GM21737 (cell line): Measurements from ENCODE around the gene IFI35.
"Not testable (repeated sequence)": the region's sequence is repeated elsewhere in the genome, so short reads cannot be mapped to it uniquely, and the experiment has no call there.

Experiments
- ATAC-seq: cut with Tn5 transposase; IDR thresholded peaks from one replicate; pipeline ENCODE4 v1.9.1; 2021; ENCODE audit warnings: mild to moderate bottlenecking, moderate library complexity; ENCODE audit not compliant: unreplicated experiment

IFI35 gene

DNA sequence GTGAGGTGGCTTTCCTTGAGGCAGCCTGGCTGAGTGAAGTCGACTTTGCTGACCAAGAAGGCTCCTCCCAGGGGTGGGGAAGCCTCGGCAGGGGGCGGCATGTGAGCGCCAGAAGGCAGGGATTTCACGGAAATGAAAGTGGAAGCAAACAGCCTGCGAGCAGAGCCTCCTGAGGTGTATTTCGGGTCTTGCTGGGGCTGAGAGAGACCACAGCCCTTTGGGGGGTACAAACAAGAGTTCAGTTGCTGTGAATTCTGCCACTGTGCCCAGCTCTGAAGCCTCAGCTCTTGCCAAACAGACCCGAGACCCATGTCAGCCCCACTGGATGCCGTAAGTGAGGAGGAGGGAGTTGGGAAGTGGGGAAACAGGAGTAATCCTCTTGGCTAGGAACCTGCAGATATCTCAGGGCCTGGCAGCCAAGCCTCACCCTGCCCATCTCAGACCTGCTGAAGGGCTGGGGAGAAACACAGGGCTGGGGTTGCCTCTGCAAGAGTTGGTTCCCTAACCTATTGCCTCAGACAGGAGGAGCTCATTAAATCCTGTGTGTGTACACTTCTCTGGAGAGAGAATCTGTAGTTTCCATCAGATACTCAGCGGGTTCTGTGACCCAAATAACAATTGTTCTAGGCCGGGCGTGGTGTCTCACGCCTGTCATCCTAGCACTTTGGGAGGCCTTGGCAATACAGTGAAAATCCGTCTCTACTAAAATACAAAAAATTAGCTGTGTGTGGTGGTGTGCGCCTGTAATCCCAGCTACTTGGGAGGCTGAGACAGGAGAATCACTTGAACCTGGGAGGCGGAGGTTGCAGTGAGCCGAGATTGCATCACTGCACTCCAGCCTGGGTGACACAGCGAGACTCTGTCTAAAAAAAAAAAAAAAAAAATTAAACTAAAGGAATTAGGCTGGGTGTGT is at the start of gene IFI35:
Gene IFI35, plus strand, starts transcription at position 146 of the 913 bp plus-strand sequence. Its CDS starts 164 bp downstream, at position 310.
- peak; percentile 84 for ATAC-seq

- ATAC-seq: peak; percentile 85
Observed at GRCh38 chr17:42964161-42964932, 42.2 kb upstream of the IFI35 start, which contains the start of gene AARSD1. TSS of gene AARSD1 (minus strand) at chr17:42964454. CDS start at chr17:42964440, 14 bp downstream.

DNA sequence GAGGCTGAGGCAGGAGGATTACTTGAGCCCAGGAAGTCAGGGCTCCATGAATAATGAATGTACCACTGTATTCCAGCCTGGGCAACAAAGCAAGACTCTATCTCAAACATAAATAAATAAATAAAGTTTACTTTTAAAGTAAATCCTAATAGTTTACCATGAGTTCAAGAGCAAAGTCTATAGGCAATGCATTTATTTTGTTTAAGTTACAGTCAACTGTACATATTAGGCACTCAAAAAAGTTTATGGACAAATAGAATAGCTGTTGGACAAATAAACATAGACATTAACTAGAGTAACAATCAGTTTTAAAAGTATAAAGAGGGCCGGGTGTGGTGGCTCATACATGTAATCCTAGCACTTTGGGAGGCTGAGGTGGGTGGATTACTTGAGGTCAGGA is 38.7 kb upstream of the IFI35 start:
- ATAC-seq: no peak

- no peak for ATAC-seq
Observed at GRCh38 chr17:42969001-42969581, 37.5 kb upstream of the IFI35 start.

DNA sequence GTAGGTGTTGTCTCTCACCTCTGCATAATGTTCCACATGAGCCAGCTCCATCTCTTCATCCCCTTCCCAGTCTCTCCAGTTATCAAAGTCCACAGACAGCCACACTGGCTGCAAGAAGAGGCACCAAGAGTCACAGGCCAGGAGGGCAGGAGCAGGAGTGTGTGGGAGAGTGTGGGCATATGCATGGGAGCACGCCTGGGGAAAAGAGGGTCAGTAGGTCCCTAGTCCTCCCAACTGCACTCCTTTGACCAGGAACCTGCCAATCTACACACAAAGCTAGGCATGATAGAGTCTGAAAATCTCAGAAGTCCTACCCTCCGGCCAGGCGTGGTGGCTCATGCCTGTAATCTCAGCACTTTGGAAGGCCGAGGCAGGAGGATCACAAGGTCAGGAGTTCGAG is 35.0 kb upstream of the IFI35 start:
- no peak for ATAC-seq

- not testable (repeated sequence) for ATAC-seq
Observed at GRCh38 chr17:42973323-42973722, 33.3 kb upstream of the IFI35 start.

DNA sequence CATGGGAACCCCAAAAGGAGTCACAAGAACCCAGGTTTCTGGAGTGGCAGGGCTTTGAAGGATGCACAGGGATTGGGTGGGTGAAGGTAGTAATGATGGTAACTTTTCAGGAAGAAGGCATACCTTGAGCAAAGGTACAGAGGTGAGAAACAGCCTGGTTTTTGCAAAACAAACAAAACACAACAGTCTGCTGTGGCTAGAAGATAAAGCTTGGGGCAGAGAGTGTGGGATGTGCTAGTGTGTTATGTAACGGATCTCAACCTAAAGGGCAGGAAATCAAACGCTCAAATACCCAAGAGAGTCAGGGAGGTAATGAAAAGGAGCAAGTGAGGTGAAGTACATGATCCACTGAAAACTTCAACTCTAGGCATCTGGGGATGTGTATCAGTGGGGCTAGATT is 31.3 kb upstream of the IFI35 start:
- no peak for ATAC-seq

DNA sequence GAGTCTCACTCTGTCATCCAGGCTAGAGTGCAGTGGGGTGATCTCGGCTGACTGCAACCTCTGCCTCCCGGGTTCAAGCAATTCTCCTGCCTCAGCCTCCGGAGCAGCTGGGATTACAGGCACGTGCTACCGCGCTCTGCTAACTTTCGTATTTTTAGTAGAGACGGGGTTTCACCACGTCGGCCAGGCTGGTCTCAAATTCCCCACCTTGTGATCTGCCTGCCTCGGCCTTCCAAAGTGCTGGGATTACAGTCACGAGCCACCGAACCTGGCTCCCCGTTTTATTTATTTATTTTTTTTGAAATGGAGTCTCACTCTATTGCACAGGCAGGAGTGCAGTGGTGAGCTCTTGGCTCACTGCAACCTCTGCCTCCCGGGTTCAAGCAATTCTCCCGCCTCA is 30.9 kb upstream of the IFI35 start:
- ATAC-seq: not testable (repeated sequence)

- peak; percentile 28 for ATAC-seq
Observed at GRCh38 chr17:42979511-42980273, 26.9 kb upstream of the IFI35 start, which contains the start of gene PTGES3L. TSS of gene PTGES3L (minus strand) at chr17:42980080. CDS start at chr17:42980053, 27 bp downstream.

DNA sequence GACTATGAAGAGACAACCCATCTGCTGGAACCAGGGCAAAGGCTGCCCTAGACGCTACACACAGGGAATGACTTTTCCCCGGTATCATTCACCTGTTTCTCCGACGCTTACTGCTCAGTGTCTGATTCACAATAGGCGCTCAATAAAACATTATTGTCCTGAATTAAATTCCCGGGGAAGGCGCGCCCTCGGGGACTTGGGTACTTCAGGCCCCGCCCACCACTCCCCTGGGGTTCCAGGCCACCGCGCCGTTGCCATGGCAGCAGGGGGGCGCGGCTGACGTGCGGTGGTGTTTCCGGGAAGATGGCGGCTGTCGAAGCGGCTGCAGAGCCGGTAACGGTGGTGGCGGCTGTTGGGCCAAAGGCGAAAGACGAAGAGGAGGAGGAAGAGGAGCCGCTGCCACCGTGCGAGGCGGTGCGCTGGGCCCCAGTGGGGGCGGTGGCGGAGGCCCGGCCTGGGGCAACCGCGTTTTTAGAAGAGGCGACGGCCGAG is 26.3 kb upstream of the IFI35 start, which contains the start of gene RUNDC1:
Gene RUNDC1, plus strand, starts transcription at position 292 of the 492 bp plus-strand sequence. Its CDS starts 12 bp downstream, at position 304.
- peak; percentile 71 for ATAC-seq

GRCh38 chr17:42980766-42981397 is 25.7 kb upstream of the IFI35 start:
- ATAC-seq: peak; percentile 39

- no peak for ATAC-seq
Observed at GRCh38 chr17:42982266-42982665, 24.3 kb upstream of the IFI35 start.

DNA sequence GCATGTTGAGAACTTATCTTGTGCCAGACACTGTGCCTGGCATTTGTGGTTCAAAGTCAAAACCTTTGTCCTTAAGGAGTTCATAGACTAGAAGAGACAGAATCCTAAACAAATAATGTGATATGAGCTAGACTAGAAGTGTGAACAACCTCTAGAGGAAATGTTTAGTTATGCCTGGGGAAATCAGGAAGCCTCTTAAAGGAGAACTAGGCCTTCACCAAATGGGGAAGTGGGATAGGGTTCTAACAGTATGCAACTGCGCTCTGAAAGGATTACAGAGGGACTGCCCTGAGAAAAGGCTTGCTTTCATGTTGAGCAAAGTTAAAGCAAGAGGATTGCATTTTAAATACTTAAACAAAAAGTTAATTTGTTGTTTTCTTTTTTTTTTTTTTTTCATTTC is 21.4 kb upstream of the IFI35 start:
- ATAC-seq: peak; percentile 43

DNA sequence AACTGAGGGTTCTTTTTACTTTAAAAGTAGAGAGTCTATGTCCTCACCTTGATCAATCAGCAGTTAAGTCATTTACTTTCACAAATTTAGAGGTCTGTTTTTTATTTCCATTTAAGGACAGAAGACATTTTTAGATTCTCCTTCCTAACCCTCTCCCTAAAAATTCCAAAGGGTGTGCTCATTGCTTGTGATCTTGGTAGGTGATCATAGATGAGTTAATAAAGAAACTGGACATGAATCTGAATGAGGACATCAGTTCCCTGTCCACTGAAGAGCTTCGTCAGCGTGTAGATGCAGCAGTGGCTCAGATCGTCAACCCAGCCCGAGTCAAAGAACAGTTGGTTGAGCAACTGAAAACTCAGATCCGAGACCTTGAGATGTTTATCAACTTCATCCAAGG is 17.4 kb upstream of the IFI35 start:
- no peak for ATAC-seq

DNA sequence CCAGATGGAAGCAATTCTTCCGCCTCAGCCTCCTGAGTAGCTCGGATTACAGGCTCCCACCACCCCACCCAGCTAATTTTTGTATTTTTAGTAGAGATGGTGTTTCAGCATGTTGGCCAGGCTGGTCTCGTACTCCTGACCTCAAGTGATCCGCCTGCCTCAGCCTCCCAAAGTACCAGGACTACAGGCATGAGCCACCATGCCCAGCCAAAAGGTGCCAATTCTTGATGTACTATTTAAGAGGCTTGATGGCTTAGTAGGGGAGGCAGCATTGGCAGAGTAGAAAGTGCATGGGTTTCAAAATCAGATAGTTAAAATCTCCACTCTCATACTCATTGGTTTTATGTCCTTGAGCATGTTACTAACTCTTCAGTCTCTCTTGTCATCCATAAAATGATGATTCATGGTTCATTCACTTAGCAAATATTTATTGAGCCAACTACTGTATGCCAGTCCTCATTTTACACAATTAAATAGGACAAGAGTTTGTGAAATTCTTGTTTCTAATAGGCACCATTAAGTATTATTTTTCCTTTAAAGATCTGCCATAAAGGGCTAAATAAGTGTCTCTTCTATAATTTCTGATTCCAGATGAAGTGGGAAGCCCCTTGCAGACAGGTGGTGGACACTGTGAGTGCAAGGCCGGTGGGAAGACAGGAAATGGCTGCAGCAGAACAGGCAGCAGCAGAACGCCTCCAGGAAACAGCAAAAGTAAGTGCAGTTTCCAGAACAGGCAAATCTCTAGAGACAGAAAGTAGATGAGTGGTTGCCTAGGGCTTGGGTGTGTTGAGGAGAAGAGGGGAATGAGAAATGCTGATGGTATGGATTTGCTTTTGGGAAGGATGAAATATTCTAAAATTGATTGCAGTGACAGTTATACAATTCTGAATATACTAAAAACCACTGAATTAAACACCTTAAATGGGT is 16.6 kb upstream of the IFI35 start:
- ATAC-seq: no peak

DNA sequence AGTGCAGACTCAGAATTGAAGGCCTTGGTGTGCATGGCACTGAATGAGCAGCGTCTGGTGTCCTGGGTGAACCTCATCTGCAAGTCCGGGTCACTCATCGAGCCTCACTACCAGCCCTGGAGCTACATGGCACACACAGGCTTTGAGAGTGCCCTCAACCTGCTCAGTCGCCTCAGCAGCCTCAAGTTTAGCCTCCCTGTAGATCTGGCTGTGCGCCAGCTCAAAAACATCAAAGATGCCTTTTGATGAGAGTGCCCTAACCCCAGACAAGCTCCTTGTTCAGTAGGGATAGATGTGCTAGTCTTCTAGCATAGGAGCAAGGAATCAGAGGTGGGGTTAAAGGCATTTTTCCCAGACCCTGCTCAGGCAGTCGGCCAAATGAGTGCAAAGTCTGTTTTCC is 15.1 kb upstream of the IFI35 start:
- ATAC-seq: no peak

GRCh38 chr17:42992872-42993271 is 13.7 kb upstream of the IFI35 start:
- ATAC-seq: no peak

DNA sequence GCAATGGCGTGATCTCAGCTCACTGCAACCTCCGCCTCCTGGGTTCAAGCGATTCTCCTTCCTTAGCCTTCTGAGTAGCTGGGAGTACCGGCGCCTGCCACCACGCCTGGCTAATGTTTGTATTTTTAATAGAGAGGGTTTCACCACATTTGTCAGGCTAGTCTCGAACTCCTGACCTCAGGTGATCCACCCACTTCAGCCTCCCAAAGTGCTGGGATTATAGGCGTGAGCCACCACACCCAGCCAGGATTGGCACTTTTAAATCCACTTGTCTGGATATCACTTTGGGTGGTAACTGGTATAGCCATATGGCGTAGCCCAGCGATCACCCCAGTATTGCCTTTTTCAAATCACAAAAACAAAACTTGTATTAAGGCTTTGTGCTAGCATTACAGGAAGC is 12.7 kb upstream of the IFI35 start:
- not testable (repeated sequence) for ATAC-seq
